ENCODE results near the gene CDA.

CDA gene

GRCh38 chr1:20589331-20590278, 708 bp downstream of the CDA start:
- DNase-seq (ENCODE audit: low read depth, low spot score): no peak
- H3K4me3 ChIP-seq (ENCODE audit: low read depth, low read length): peak overlapping the region; percentile 40
- ChIA-PET POLR2A (interaction anchor here (0.5 to 2.5 kb wide), 6 partner anchors 14 to 72 kb away, joined by 3 to 9 read pairs (median 3); no protein-coding TSS in a partner anchor), CTCF (interaction anchor here (0.8 to 9.0 kb wide), 4 partner anchors 14 to 49 kb away, joined by 3 to 74 read pairs (median 3); partner anchors contain the start of gene PINK1)
- no peak for TF ChIP-seq CTCF (IDR thresholded peaks at IDR 0.05; ENCODE audit: insufficient read depth, low read length, missing control alignments)

DNA sequence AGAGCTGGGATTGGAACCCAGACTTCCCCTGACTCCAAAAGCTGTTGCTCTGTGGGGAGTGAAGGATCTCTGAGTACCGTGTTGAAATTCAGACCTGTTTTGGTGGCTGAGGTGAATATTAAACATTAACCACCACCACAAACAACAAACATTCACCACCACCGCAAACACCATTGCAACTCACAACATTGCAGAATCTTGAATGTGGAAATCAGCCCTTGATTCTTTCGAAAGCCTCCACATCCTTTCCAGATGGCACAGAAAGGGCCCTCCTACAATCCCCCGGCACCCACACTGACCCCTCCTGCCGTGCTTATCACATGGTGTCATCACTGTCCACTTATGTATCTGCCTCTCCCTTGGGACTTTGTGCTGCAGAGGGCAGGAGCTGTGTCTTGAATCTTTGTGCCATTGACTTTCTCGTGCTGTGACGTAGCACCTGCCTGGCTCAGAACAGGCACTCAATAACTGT, 1.4 kb downstream of the CDA start:
- DNase-seq (ENCODE audit: low read depth, low spot score): no peak
- no peak overlapping the region for H3K4me3 ChIP-seq (ENCODE audit: low read depth, low read length)
- ChIA-PET POLR2A (interaction anchor here (0.8 to 2.5 kb wide), 2 partner anchors 23 to 45 kb away, joined by 3 to 9 read pairs; no protein-coding TSS in a partner anchor), CTCF (interaction anchor here (0.8 to 9.0 kb wide), 3 partner anchors 13 to 48 kb away, joined by 3 to 74 read pairs (median 3); partner anchors contain the start of gene PINK1)
- TF ChIP-seq CTCF (IDR thresholded peaks at IDR 0.05; ENCODE audit: insufficient read depth, low read length, missing control alignments): no peak

GRCh38 chr1:20593756-20594155, 4.9 kb downstream of the CDA start:
- DNase-seq (ENCODE audit: low read depth, low spot score): no peak
- no peak for TF ChIP-seq CTCF (IDR thresholded peaks at IDR 0.05; ENCODE audit: insufficient read depth, low read length, missing control alignments)
- no peak overlapping the region for H3K4me3 ChIP-seq (ENCODE audit: low read depth, low read length)
- ChIA-PET CTCF (interaction anchor here (4.3 to 4.9 kb wide), 2 partner anchors 19 to 39 kb away, joined by 25 to 27 read pairs; partner anchors contain the start of gene PINK1), POLR2A (no interaction called here)

DNA sequence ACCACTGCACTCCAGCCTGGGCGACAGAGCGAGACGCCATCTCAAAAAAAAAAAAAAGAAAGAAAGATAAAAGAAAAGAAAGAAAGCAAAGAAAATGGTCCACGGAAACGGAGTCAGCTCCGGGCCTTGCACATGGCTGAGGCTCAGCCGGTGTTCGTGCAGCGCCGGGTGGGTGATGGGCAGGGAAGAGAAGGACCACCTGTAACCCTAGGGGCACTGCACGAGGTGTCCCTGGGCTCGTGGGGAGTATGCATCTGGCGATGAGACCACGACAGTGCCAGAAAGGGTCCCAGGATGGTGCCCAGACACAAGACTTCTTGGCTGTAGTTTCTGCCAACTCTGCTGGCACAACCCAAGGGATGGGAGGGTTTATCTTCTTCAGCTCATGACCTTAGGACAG, 5.8 kb downstream of the CDA start:
- ChIA-PET CTCF (interaction anchor here (0.9 to 4.9 kb wide), 4 partner anchors 9 to 44 kb away, joined by 3 to 27 read pairs (median 14); partner anchors contain the start of gene PINK1), POLR2A (no interaction called here)
- no peak overlapping the region for H3K4me3 ChIP-seq (ENCODE audit: low read depth, low read length)
- no peak for DNase-seq (ENCODE audit: low read depth, low spot score)
- TF ChIP-seq CTCF (IDR thresholded peaks at IDR 0.05; ENCODE audit: insufficient read depth, low read length, missing control alignments): no peak

DNA sequence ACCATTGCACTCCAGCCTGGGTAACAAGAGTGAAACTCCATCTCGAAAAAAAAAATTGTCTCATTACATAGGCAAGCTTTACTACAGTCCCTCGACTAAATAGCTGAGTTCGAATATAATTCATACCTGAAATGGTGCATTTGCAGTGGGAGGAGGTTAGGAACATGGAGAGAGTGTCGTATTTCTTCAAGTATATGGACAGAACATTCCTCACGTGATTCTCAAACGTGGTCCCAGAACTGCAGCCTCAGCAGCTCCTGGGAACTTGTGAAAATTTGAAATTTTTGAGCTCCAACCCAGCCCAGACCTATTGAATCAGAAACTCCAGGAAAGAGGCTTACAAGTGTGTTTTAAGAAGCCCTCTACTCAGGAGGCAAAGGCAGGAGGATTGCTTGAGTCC, 7.2 kb downstream of the CDA start:
- ChIA-PET CTCF (interaction anchor here (0.6 to 4.9 kb wide), 3 partner anchors 9 to 37 kb away, joined by 3 to 27 read pairs (median 25); partner anchors contain the start of gene PINK1), POLR2A (no interaction called here)
- no peak for DNase-seq (ENCODE audit: low read depth, low spot score)
- H3K4me3 ChIP-seq (ENCODE audit: low read depth, low read length): no peak overlapping the region
- no peak for TF ChIP-seq CTCF (IDR thresholded peaks at IDR 0.05; ENCODE audit: insufficient read depth, low read length, missing control alignments)

DNA sequence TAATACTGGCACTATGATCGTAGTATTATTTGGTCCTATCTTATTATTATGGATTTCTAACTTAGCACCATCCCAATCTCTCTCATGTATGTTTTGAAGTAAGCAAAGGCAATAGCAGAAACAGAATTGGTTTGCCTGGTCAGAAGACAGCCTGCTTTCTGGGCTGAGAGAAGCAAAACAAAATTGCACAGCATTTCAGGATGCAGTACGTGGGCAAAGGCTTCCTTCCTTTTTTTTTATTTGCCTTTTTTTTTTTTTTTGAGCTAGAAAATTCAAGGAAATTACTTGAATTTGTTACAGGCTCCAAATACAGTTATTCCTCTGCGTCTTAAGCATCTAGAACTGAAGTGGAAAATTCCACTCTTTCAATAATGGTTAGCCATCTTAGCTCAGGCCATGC, 8.8 kb downstream of the CDA start:
- POLR2A ChIA-PET: no interaction called here
- DNase-seq (ENCODE audit: low read depth, low spot score): no peak

More for the DNA sequence above, 8.8 kb downstream of the CDA start:
- CTCF ChIA-PET: no interaction called here
- no peak overlapping the region for H3K4me3 ChIP-seq (ENCODE audit: low read depth, low read length)
- TF ChIP-seq CTCF (IDR thresholded peaks at IDR 0.05; ENCODE audit: insufficient read depth, low read length, missing control alignments): no peak
